SK-N-SH treated with all-trans-retinoic acid at 6 μM for 48 hours (cell line): ENCODE data around the gene NOA1.

ENCODE experiments used
- ATAC-seq: fragments of 200-7000 bp; cut with Tn5 transposase; 3 replicates; pipeline ENCODE4 v1.9.1; 2020; ENCODE audit warnings: mild to moderate bottlenecking, moderate library complexity
- ARNTL ChIP-seq: fragments of 450-650 bp; formaldehyde crosslinking; IDR thresholded peaks from 2 replicates; pipeline ENCODE4 v1.5.0; 2020; ENCODE audit warnings: low read depth, mild to moderate bottlenecking, moderate library complexity, borderline replicate concordance
- BACH2 ChIP-seq: fragments of 250-450 bp; sonication (Bioruptor Pico); IDR thresholded peaks from 2 replicates; pipeline ENCODE4 v1.9.0; 2021; ENCODE audit warnings: mild to moderate bottlenecking, borderline replicate concordance
- CSDC2 ChIP-seq: fragments of 250-450 bp; sonication (Bioruptor Pico); IDR thresholded peaks from 2 replicates; pipeline ENCODE4 v1.5.0; 2020; ENCODE audit warnings: mild to moderate bottlenecking, moderate library complexity
- ESRRG ChIP-seq: fragments of 250-450 bp; sonication (Bioruptor Pico); IDR thresholded peaks from 2 replicates; pipeline ENCODE4 v1.6.1; 2021; ENCODE audit warnings: mild to moderate bottlenecking
- GLIS3 ChIP-seq: fragments of 250-450 bp; sonication (Bioruptor Pico); IDR thresholded peaks from 2 replicates; pipeline ENCODE4 v1.5.0; 2020; ENCODE audit warnings: mild to moderate bottlenecking, moderate library complexity
- ISL1 ChIP-seq: fragments of 250-450 bp; sonication (Bioruptor Pico); IDR thresholded peaks from 2 replicates; pipeline ENCODE4 v2.1.2; 2022; ENCODE audit warnings: mild to moderate bottlenecking, moderate library complexity
- POU6F1 ChIP-seq: fragments of 250-450 bp; sonication (Bioruptor Pico); IDR thresholded peaks from 2 replicates; pipeline ENCODE4 v1.8.0; 2021; ENCODE audit warnings: low read depth, mild to moderate bottlenecking, moderate library complexity, borderline replicate concordance
- PPARA ChIP-seq: fragments of 250-450 bp; sonication (Bioruptor Pico); IDR thresholded peaks from 2 replicates; pipeline ENCODE4 v1.5.0; 2020; ENCODE audit warnings: mild to moderate bottlenecking, borderline replicate concordance
- SNAI2 ChIP-seq: fragments of 250-450 bp; sonication (Bioruptor Pico); IDR thresholded peaks from 2 replicates; pipeline ENCODE4 v1.5.0; 2020; ENCODE audit warnings: mild to moderate bottlenecking, moderate library complexity
- TCF4 ChIP-seq: fragments of 250-450 bp; sonication (Bioruptor Pico); IDR thresholded peaks from 2 replicates; pipeline ENCODE4 v1.8.0; 2021; ENCODE audit warnings: mild to moderate bottlenecking, moderate library complexity, borderline replicate concordance
- TOX ChIP-seq: fragments of 250-450 bp; sonication (Bioruptor Pico); IDR thresholded peaks from 2 replicates; pipeline ENCODE4 v1.8.0; 2021; ENCODE audit warnings: mild to moderate bottlenecking, moderate library complexity, borderline replicate concordance
- ZNF8 ChIP-seq: fragments of 450-650 bp; formaldehyde crosslinking; IDR thresholded peaks from 2 replicates; pipeline ENCODE4 v1.5.0; 2020; ENCODE audit warnings: mild to moderate bottlenecking, moderate library complexity
- TF ChIP-seq, protein P1 (sequence below): fragments of 250-450 bp; sonication (Bioruptor Pico); IDR thresholded peaks from 2 replicates; pipeline ENCODE4 v1.5.0; 2020; ENCODE audit warnings: mild to moderate bottlenecking, moderate library complexity
- TF ChIP-seq, protein P2 (sequence below): fragments of 250-450 bp; sonication (Bioruptor Pico); IDR thresholded peaks from 2 replicates; pipeline ENCODE4 v1.5.1; 2020; ENCODE audit warnings: low read depth, mild to moderate bottlenecking, moderate library complexity

The NOA1 gene

DNA sequence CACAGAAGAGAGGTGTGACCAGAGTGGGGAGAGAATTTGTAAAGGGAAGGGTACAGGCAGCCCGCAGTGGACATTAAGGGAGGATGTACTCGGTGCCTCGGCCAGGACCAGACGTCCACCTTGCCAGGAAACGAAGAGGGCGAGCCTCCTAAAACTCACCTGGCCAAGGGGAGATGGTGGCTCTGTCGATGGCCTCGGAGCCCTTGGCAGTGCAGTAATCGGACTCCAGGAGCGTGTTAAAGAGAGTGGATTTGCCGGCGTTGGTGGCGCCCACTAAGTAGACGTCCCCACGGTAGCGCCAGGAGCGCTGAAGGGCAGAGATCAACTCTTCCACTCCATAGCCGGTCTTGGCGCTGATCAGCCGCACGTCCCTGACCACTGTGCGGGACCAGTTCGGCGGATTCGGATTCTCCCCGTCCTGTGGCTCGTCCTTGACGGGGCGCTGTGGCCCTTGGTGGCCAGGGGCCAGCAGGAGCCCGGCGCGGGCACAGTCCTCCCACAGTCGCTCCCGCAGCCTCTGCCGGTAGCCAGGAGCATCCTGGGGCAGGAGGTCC lies 1.0 kb downstream of the NOA1 start:
- peak; percentile 2 for ATAC-seq
- TF ChIP-seq CSDC2 (CRISPR knock-in tag) (no peak), ISL1 (no peak), SNAI2 (CRISPR knock-in tag) (no peak), GLIS3 (CRISPR knock-in tag) (no peak), PPARA (no peak), TCF4 (CRISPR knock-in tag) (no peak), BACH2 (no peak), POU6F1 (no peak), ZNF8 (CRISPR knock-in tag) (no peak)
- TF ChIP-seq, protein P1, sequence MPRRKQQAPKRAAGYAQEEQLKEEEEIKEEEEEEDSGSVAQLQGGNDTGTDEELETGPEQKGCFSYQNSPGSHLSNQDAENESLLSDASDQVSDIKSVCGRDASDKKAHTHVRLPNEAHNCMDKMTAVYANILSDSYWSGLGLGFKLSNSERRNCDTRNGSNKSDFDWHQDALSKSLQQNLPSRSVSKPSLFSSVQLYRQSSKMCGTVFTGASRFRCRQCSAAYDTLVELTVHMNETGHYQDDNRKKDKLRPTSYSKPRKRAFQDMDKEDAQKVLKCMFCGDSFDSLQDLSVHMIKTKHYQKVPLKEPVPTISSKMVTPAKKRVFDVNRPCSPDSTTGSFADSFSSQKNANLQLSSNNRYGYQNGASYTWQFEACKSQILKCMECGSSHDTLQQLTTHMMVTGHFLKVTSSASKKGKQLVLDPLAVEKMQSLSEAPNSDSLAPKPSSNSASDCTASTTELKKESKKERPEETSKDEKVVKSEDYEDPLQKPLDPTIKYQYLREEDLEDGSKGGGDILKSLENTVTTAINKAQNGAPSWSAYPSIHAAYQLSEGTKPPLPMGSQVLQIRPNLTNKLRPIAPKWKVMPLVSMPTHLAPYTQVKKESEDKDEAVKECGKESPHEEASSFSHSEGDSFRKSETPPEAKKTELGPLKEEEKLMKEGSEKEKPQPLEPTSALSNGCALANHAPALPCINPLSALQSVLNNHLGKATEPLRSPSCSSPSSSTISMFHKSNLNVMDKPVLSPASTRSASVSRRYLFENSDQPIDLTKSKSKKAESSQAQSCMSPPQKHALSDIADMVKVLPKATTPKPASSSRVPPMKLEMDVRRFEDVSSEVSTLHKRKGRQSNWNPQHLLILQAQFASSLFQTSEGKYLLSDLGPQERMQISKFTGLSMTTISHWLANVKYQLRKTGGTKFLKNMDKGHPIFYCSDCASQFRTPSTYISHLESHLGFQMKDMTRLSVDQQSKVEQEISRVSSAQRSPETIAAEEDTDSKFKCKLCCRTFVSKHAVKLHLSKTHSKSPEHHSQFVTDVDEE (CRISPR knock-in tag), result no peak
- TF ChIP-seq, protein P2, sequence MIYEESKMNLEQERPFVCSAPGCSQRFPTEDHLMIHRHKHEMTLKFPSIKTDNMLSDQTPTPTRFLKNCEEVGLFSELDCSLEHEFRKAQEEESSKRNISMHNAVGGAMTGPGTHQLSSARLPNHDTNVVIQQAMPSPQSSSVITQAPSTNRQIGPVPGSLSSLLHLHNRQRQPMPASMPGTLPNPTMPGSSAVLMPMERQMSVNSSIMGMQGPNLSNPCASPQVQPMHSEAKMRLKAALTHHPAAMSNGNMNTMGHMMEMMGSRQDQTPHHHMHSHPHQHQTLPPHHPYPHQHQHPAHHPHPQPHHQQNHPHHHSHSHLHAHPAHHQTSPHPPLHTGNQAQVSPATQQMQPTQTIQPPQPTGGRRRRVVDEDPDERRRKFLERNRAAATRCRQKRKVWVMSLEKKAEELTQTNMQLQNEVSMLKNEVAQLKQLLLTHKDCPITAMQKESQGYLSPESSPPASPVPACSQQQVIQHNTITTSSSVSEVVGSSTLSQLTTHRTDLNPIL, result no peak
- TF ChIP-seq, all 23 proteins: peak for 0

DNA sequence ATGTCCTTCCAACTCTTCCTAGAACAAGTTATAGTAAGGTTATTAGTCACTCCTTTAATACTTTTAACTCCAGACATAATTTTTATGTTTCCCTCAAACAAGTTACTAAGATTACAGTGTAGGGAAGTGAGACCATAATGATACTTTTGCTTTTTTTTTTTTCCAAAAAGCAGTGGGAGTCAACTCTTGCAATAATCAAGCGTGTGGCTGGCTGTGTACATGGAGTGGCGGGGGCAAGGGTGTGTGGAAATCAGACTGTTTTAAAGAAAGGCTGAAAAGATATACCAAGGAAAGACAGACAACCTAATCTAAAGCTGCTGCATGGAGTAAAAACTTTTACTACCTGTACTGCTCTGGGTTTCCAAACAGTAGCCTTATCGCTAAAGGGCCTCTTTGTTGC lies 4.1 kb downstream of the NOA1 start:
- TF ChIP-seq TOX (CRISPR knock-in tag) (no peak), BACH2 (no peak), SNAI2 (CRISPR knock-in tag) (no peak), TCF4 (CRISPR knock-in tag) (no peak), ESRRG (CRISPR knock-in tag) (no peak), ISL1 (no peak), POU6F1 (no peak)
- TF ChIP-seq, protein P1 (CRISPR knock-in tag), result no peak
- TF ChIP-seq, protein P2, result no peak
- no peak for ATAC-seq

- no peak for TF ChIP-seq TCF4 (CRISPR knock-in tag)
- no peak for TF ChIP-seq POU6F1
- TF ChIP-seq ARNTL (CRISPR knock-in tag), result no peak
- no peak for TF ChIP-seq ZNF8 (CRISPR knock-in tag)
- no peak for ATAC-seq
Observed at GRCh38 chr4:56972809-56973208, 4.6 kb downstream of the NOA1 start.
